Psoas muscle (tissue), 8 donors: ENCODE measurements around the gene HHIPL1. TPM values are rescaled to one million over a fixed set of nuclear protein-coding genes. Genes with fewer than 3 reads are reported as not detected.

Experiments
- ATAC-seq, 4 donors: fragments of 200-7000 bp; cut with Tn5 transposase; one replicate each; pipeline ENCODE4 v1.9.1; 2020; ENCODE audit warnings: moderate library complexity in 3 of 4, mild to moderate bottlenecking in 2 of 4
- DNase-seq, 2 donors: peaks; one replicate each; pipeline ENCODE4 v3.0.0-alpha.2; 2020
- H3K27ac ChIP-seq: fragments of 200-600 bp; one replicate; pipeline ENCODE4 v1.8.0; 2022
- H3K27me3 ChIP-seq, 3 donors: fragments of 200-600 bp in 1 of 3; one replicate each; pipeline versions ENCODE4 v1.6.1 to v1.8.0; 2013 to 2022; ENCODE audit warnings: low read length in 2 of 3, mild to moderate bottlenecking in 2 of 3, moderate library complexity in 1 of 3; ENCODE audit not compliant: insufficient read depth in 3 of 3
- H3K36me3 ChIP-seq, 2 donors: fragments of 200-600 bp in 1 of 2; one replicate each; pipeline versions ENCODE4 v1.6.1 to v1.8.0; 2013 to 2022; ENCODE audit warnings: low read depth in 1 of 2, mild to moderate bottlenecking in 1 of 2, moderate library complexity in 1 of 2; ENCODE audit not compliant: insufficient read depth in 1 of 2
- H3K4me1 ChIP-seq: fragments of 200-600 bp; one replicate; pipeline ENCODE4 v1.8.0; 2022
- H3K4me3 ChIP-seq: fragments of 200-600 bp; one replicate; pipeline ENCODE4 v1.8.0; 2022; ENCODE audit warnings: mild to moderate bottlenecking
- H3K9me3 ChIP-seq: fragments of 200-600 bp; one replicate; pipeline ENCODE4 v1.8.0; 2022
- CTCF ChIP-seq: fragments of 200-600 bp; IDR thresholded peaks from one replicate; pipeline ENCODE4 v1.8.0; 2022; ENCODE audit warnings: antibody characterized with exemption
- WGBS, 3 donors: extraction: QIAGEN DNeasy Blood & Tissue Kit; methylation state at CpG; one replicate each; pipeline versions ENCODE4 v1.1.6 to v1.1.7; 2013; 5-methylcytosine and 5-hydroxymethylcytosine counted together
- intact Hi-C, 2 donors: fragments of 100-400 bp; cut with DNase I; formaldehyde crosslinking; loops; one replicate each; pipeline versions ENCODE4 v1.11.0 to v1.14.2; 2022
- polyA plus RNA-seq, 3 donors: library from polyadenylated mRNA; stranded (reverse); fragments of 200-250 nt; gene quantifications; one replicate each; pipeline ENCODE4 v1.2.3, GENCODE V29; 2013
- total RNA-seq, 4 donors: library from RNA; stranded (reverse); fragmentation: NEBNext Ultra II Directional in 2 of 4; extraction: Animal tissue kit (Norgen Biotek cat#: 25700) in 2 of 4; gene quantifications; one replicate each; pipeline versions ENCODE4 v1.2.1 to v1.2.4, GENCODE V29; 2021 to 2023
- donor health status: healthy with polysubstance abuse.
- donor health status: DM: no; HTN: no; CAD: no; lungs with moderate emphysema.
- donor health status: Bipolar disorder and iron deficiency.
- donor health status: healthy.
- donor health status: DM: yes; HTN: yes; CAD: no.
- donor health status: DM: no; HTN: no; CAD: no.
- donor health status: DM: no; HTN: no; CAD: no.
- donor health status: DM: yes; HTN: yes; CAD: no.

The HHIPL1 gene
- total and polyA plus RNA-seq, 7 donors, result 0.12 to 0.86 (median 0.32) TPM

GRCh38 chr14:99674064-99674650 is 29.2 kb downstream of the HHIPL1 start:
- DNase-seq, result no peak

GRCh38 chr14:99674776-99675381 is 29.9 kb downstream of the HHIPL1 start:
- H3K36me3 ChIP-seq, result no peaks in the 10 kb centered on the region
- no peaks in the 10 kb centered on the region for H3K4me1 ChIP-seq
- intact Hi-C loops, result no loop called here
- peaks cover 0 to 15% (median 7%) of the 10 kb centered on the region in 3 donors for H3K27me3 ChIP-seq
- 43 to 59% (median 53%) methylated on average over 45 to 60 of the region's 60 CpGs for WGBS, 3 donors
- TF ChIP-seq CTCF, result no peak
- ATAC-seq, result no peak
- no peak overlapping the region for H3K4me3 ChIP-seq
- no peaks in the 10 kb centered on the region for H3K9me3 ChIP-seq
- no peak for DNase-seq
- H3K27ac ChIP-seq, result no peak overlapping the region

More at GRCh38 chr14:99674064-99674650, 29.2 kb downstream of the HHIPL1 start:
- Histone ChIP-seq H3K27ac (no peak overlapping the region), H3K4me1 (no peaks in the 10 kb centered on the region), H3K27me3 (peaks cover 0 to 15% (median 7%) of the 10 kb centered on the region in 3 donors), H3K36me3 (no peaks in the 10 kb centered on the region), H3K9me3 (no peaks in the 10 kb centered on the region), H3K4me3 (no peak overlapping the region)
- ATAC-seq, result no peak
- intact Hi-C loops, result no loop called here
- no peak for TF ChIP-seq CTCF
- 88 to 94% (median 89%) methylated on average over 6 to 9 of the region's 9 CpGs for WGBS, 3 donors

- no peaks in the 10 kb centered on the region for H3K9me3 ChIP-seq
- H3K27ac ChIP-seq, result no peak overlapping the region
- intact Hi-C loops, result no loop called here
- H3K4me3 ChIP-seq, result no peak overlapping the region
- H3K27me3 ChIP-seq, result peaks cover 0 to 15% (median 7%) of the 10 kb centered on the region in 3 donors
- H3K36me3 ChIP-seq, result no peaks in the 10 kb centered on the region
- no peaks in the 10 kb centered on the region for H3K4me1 ChIP-seq
- no peak for ATAC-seq
- WGBS, 3 donors, result 35 to 62% (median 48%) methylated on average over 36 to 42 of the region's 42 CpGs
- no peak for DNase-seq
- TF ChIP-seq CTCF, result no peak
These were observed 30.5 kb downstream of the HHIPL1 start for GRCh38 chr14:99675382-99675835.

- TF ChIP-seq CTCF, result no peak
- Histone ChIP-seq H3K4me3 (no peak overlapping the region), H3K36me3 (no peaks in the 10 kb centered on the region), H3K27ac (no peak overlapping the region), H3K4me1 (no peaks in the 10 kb centered on the region), H3K9me3 (no peaks in the 10 kb centered on the region), H3K27me3 (peaks cover 0 to 15% (median 7%) of the 10 kb centered on the region in 3 donors)
- no peak for DNase-seq
- no peak for ATAC-seq
- intact Hi-C loops, result no loop called here
- 28 to 41% (median 38%) methylated on average over 10 of the region's 10 CpGs for WGBS, 3 donors
These were observed 31.0 kb downstream of the HHIPL1 start for GRCh38 chr14:99675951-99676350.
